ENCODE data around the gene CX3CL1. TPM values are rescaled to one million over a fixed set of nuclear protein-coding genes. Genes with fewer than 3 reads are reported as not detected.

The CX3CL1 gene
- total and polyA plus RNA-seq, 2 of the 13 experiments (the other 11 are each of a cell fraction or from before 2014, with no cell fraction given): 57.3 to 60.8 TPM

GRCh38 chr16:57324749-57325148 is 47.5 kb upstream of the CX3CL1 start:
- Histone ChIP-seq H4K20me1 (ENCODE audit: insufficient read depth, low read length) (no peaks in the 10 kb centered on the region), H3K36me3 (replicated peaks in 1 of 2; ENCODE audit: control insufficient read depth in 1 of 2, insufficient read depth in 2 of 2, low read length in 2 of 2) (no peaks in the 10 kb centered on the region), H2AFZ (ENCODE audit: low read length) (no peak overlapping the region), H3K9me3 (ENCODE audit: low read length) (no peaks in the 10 kb centered on the region), H3K4me1 (ENCODE audit: insufficient read depth, low read length) (peaks cover 12% of the 10 kb centered on the region; the same call in 1 of the 2 replicates), H3K27ac (ENCODE audit: extremely low read length, insufficient read depth, low read length) (no peak overlapping the region), H3K4me3 (replicated peaks in 1 of 3; ENCODE audit: insufficient read depth in 1 of 3, low read depth in 2 of 3, low read length in 3 of 3) (no peak overlapping the region), H3K79me2 (ENCODE audit: insufficient read depth, low read length) (no peaks in the 10 kb centered on the region), H3K27me3 (ENCODE audit: control insufficient read depth in 1 of 2, insufficient read depth in 2 of 2, low read length in 2 of 2) (no peaks in the 10 kb centered on the region), H3K9ac (ENCODE audit: insufficient read depth, low read depth, low read length) (no peak overlapping the region), H3K4me2 (ENCODE audit: low read depth, low read length) (no peak overlapping the region)
- intact Hi-C loops (cut with micrococcal nuclease; ENCODE audit: unreplicated experiment) (no loop called here), in situ Hi-C loops (cut with HindIII; ENCODE audit: extremely low pct_ligation_motif_present, low pct_unique_long_range_greater_than_20kb) (no loop called here)
- WGBS (ENCODE audit: low lambda C conversion rate): 0% methylated on average over 2 of the region's 2 CpGs
- ChIA-PET CTCF (ENCODE audit: low intra/inter-chr PET ratio, low total read pairs) (no interaction called here), POLR2A (no interaction called here)
- ATAC-seq (no peak; the same call in 2 of the 3 replicates), FAIRE-seq (no peak), DNase-seq (ENCODE audit: low spot score) (no peak)
- BruUV-seq (replicated peaks): no TSS peak
- TF ChIP-seq ZNF564 (CRISPR knock-in tag; IDR thresholded peaks at IDR 0.05): peak; percentile 64; the same call in 1 of the 2 replicates
- no peak for TF ChIP-seq HNRNPUL1 (IDR thresholded peaks at IDR 0.05; ENCODE audit: low read depth, low read length)
- no peak for TF ChIP-seq ATF5 (CRISPR knock-in tag; IDR thresholded peaks at IDR 0.05; ENCODE audit: low read depth)
- TF ChIP-seq GATAD1 (CRISPR knock-in tag; IDR thresholded peaks at IDR 0.05): no peak
- no peak for TF ChIP-seq ZNF317 (CRISPR knock-in tag; IDR thresholded peaks at IDR 0.05)
- no peak for TF ChIP-seq TOE1 (CRISPR knock-in tag; IDR thresholded peaks at IDR 0.05)
- no peak for TF ChIP-seq MAF1 (CRISPR knock-in tag; IDR thresholded peaks at IDR 0.05; ENCODE audit: borderline replicate concordance)
- peak; percentile 61 for TF ChIP-seq ZNF12 (CRISPR knock-in tag; IDR thresholded peaks at IDR 0.05)

- H3K9me3 ChIP-seq (ENCODE audit: low read length): no peaks in the 10 kb centered on the region
- no TSS peak for BruUV-seq (replicated peaks)
- in situ Hi-C loops (cut with HindIII; ENCODE audit: extremely low pct_ligation_motif_present, low pct_unique_long_range_greater_than_20kb) (no loop called here), intact Hi-C loops (cut with micrococcal nuclease; ENCODE audit: unreplicated experiment) (no loop called here)
- peaks cover 15% of the 10 kb centered on the region; the same call in 1 of the 2 replicates for H3K4me1 ChIP-seq (ENCODE audit: insufficient read depth, low read length)
- no peak overlapping the region for H3K4me2 ChIP-seq (ENCODE audit: low read depth, low read length)
- H3K9ac ChIP-seq (ENCODE audit: insufficient read depth, low read depth, low read length): no peak overlapping the region
- FAIRE-seq (no peak), DNase-seq (ENCODE audit: low spot score) (peak; percentile 43), ATAC-seq (peak; percentile 64)
- POLR2A ChIA-PET: no interaction called here
- H3K27me3 ChIP-seq (ENCODE audit: control insufficient read depth in 1 of 2, insufficient read depth in 2 of 2, low read length in 2 of 2): no peaks in the 10 kb centered on the region
- H4K20me1 ChIP-seq (ENCODE audit: insufficient read depth, low read length): no peaks in the 10 kb centered on the region
- no peak overlapping the region for H2AFZ ChIP-seq (ENCODE audit: low read length)
- H3K79me2 ChIP-seq (ENCODE audit: insufficient read depth, low read length): no peaks in the 10 kb centered on the region
- CTCF ChIA-PET (ENCODE audit: low intra/inter-chr PET ratio, low total read pairs): no interaction called here
- H3K27ac ChIP-seq (ENCODE audit: extremely low read length, insufficient read depth, low read length): no peak overlapping the region
- 0% methylated on average over 1 of the region's 1 CpG for WGBS (ENCODE audit: low lambda C conversion rate)
- H3K4me3 ChIP-seq (replicated peaks in 1 of 3; ENCODE audit: insufficient read depth in 1 of 3, low read depth in 2 of 3, low read length in 3 of 3): no peak overlapping the region
- H3K36me3 ChIP-seq (replicated peaks in 1 of 2; ENCODE audit: control insufficient read depth in 1 of 2, insufficient read depth in 2 of 2, low read length in 2 of 2): no peaks in the 10 kb centered on the region
- TF ChIP-seq, protein P1, sequence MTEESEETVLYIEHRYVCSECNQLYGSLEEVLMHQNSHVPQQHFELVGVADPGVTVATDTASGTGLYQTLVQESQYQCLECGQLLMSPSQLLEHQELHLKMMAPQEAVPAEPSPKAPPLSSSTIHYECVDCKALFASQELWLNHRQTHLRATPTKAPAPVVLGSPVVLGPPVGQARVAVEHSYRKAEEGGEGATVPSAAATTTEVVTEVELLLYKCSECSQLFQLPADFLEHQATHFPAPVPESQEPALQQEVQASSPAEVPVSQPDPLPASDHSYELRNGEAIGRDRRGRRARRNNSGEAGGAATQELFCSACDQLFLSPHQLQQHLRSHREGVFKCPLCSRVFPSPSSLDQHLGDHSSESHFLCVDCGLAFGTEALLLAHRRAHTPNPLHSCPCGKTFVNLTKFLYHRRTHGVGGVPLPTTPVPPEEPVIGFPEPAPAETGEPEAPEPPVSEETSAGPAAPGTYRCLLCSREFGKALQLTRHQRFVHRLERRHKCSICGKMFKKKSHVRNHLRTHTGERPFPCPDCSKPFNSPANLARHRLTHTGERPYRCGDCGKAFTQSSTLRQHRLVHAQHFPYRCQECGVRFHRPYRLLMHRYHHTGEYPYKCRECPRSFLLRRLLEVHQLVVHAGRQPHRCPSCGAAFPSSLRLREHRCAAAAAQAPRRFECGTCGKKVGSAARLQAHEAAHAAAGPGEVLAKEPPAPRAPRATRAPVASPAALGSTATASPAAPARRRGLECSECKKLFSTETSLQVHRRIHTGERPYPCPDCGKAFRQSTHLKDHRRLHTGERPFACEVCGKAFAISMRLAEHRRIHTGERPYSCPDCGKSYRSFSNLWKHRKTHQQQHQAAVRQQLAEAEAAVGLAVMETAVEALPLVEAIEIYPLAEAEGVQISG (CRISPR knock-in tag; IDR thresholded peaks at IDR 0.05): no peak
- TF ChIP-seq ZSCAN25 (CRISPR knock-in tag; IDR thresholded peaks at IDR 0.05) (no peak), TEAD3 (CRISPR knock-in tag; optimal IDR thresholded peaks at IDR 0.05; ENCODE audit: borderline replicate concordance) (peak; percentile 61), SOX6 (IDR thresholded peaks at IDR 0.05) (no peak), SOX6 (CRISPR knock-in tag; IDR thresholded peaks at IDR 0.05) (peak; percentile 27; the same call in 1 of the 2 replicates), MTA3 (CRISPR knock-in tag; IDR thresholded peaks at IDR 0.05) (no peak), EP300 (IDR thresholded peaks at IDR 0.05; ENCODE audit: low read depth in 2 of 2, low read length in 2 of 2) (no peak), EP300 (CRISPR knock-in tag; IDR thresholded peaks at IDR 0.05; ENCODE audit: borderline replicate concordance) (no peak), AGO2 (optimal IDR thresholded peaks at IDR 0.05; ENCODE audit: low read depth, low read length) (no peak), BCL6 (CRISPR knock-in tag; IDR thresholded peaks at IDR 0.05) (no peak), ZNF776 (CRISPR knock-in tag; IDR thresholded peaks at IDR 0.05) (no peak), KDM3A (CRISPR knock-in tag; IDR thresholded peaks at IDR 0.05; ENCODE audit: low read depth) (no peak)
Observed at GRCh38 chr16:57325458-57325857, 46.8 kb upstream of the CX3CL1 start.

Measured in HepG2 (cell line).